Fibroblast of the aortic adventitia (primary cell): ENCODE results near the gene AGBL4. TPM values are rescaled to one million over a fixed set of nuclear protein-coding genes. Genes with fewer than 3 reads are reported as not detected.

ENCODE experiments used
- DNase-seq: peaks from one replicate; pipeline ENCODE4 v3.0.0-alpha.2; 2010; ENCODE audit warnings: low read depth
- H3K4me3 ChIP-seq: 2 replicates; pipeline ENCODE4 v1.5.1; 2011; ENCODE audit warnings: low read depth, mild to moderate bottlenecking, control low read depth, low read length, moderate library complexity
- CTCF ChIP-seq: IDR thresholded peaks from 2 replicates; pipeline ENCODE4 v1.5.1; 2011; ENCODE audit warnings: mild to moderate bottlenecking, low read length, control low read depth, inconsistent platforms; ENCODE audit not compliant: insufficient read depth
- total RNA-seq: library from RNA; depleted of rRNA; stranded (reverse); fragments of >200 nt; gene quantifications from 2 replicates; pipeline ENCODE4 v1.2.3, GENCODE V29; 2012; ENCODE audit warnings: low replicate concordance

Gene AGBL4
- total RNA-seq, 1 donor, result not detected

- no peak for TF ChIP-seq CTCF
- DNase-seq, result no peak
- no peak overlapping the region for H3K4me3 ChIP-seq
Observed at GRCh38 chr1:49544615-49545014, 479.1 kb downstream of the AGBL4 start.

- H3K4me3 ChIP-seq, result no peak overlapping the region
- no peak for TF ChIP-seq CTCF
- no peak for DNase-seq
Observed at GRCh38 chr1:49541096-49541752, 482.5 kb downstream of the AGBL4 start.

- TF ChIP-seq CTCF, result no peak
- no peak for DNase-seq
- no peak overlapping the region for H3K4me3 ChIP-seq
Observed at GRCh38 chr1:49527606-49528305, 496.0 kb downstream of the AGBL4 start.

- TF ChIP-seq CTCF, result no peak
- no peak overlapping the region for H3K4me3 ChIP-seq
- DNase-seq, result no peak
Observed at GRCh38 chr1:49526672-49527071, 497.1 kb downstream of the AGBL4 start.

- DNase-seq, result no peak
- TF ChIP-seq CTCF, result no peak
- H3K4me3 ChIP-seq, result no peak overlapping the region
Observed at GRCh38 chr1:49523764-49524163, 500.0 kb downstream of the AGBL4 start.

GRCh38 chr1:49466961-49467360 is 556.8 kb downstream of the AGBL4 start:
- no peak overlapping the region for H3K4me3 ChIP-seq
- no peak for DNase-seq
- TF ChIP-seq CTCF, result no peak
